SK-N-SH (cell line): ENCODE data around the gene RFX2. TPM values are rescaled to one million over a fixed set of nuclear protein-coding genes. Genes with fewer than 3 reads are reported as not detected.

ENCODE experiments used
- CTCF ChIA-PET: fragments of 300-600, 350-600 bp; formaldehyde crosslinking; extraction: SDS; loops from one replicate; lab custom pipeline; 2021; lab: Yijun Ruan, JAX
- POLR2A ChIA-PET: fragments of 350-600 bp; sonication (Branson Sonifier 250); formaldehyde crosslinking; extraction: SDS; loops from one replicate; lab custom pipeline; 2020; ENCODE audit warnings: antibody characterized with exemption, inconsistent platforms; lab: Yijun Ruan, JAX
- DNase-seq: peaks from one replicate; pipeline ENCODE4 v3.0.0; 2012
- H2AFZ ChIP-seq: fragments of 200-600 bp; sonication (generic); 2 replicates; pipeline ENCODE4 v1.8.1; 2016; ENCODE audit warnings: antibody characterized with exemption, mild to moderate bottlenecking, low read depth
- H3F3A ChIP-seq: fragments of 200-600 bp; sonication (generic); replicated peaks from 2 replicates; pipeline ENCODE3; 2016; ENCODE audit warnings: antibody characterized with exemption, mild to moderate bottlenecking; ENCODE audit not compliant: insufficient read depth
- H3K27ac ChIP-seq, 2 experiments: fragments of 200-500 bp in 1 of 2; fragments of 200-600 bp in 1 of 2; sonication (Bioruptor generic) in 1 of 2; sonication (generic), shearing (Covaris generic) in 1 of 2; 2 replicates each; pipeline versions ENCODE4 v1.5.1 to v1.6.1; 2014 to 2016; ENCODE audit warnings: low read depth in 2 of 2, inconsistent platforms in 1 of 2, low read length in 1 of 2, mild to moderate bottlenecking in 1 of 2, mixed read lengths in 1 of 2
- H3K27me3 ChIP-seq: fragments of 200-600 bp; sonication (generic), shearing (Covaris generic); 2 replicates; pipeline ENCODE4 v1.6.1; 2016; ENCODE audit warnings: mixed run types; ENCODE audit not compliant: insufficient read depth
- H3K36me3 ChIP-seq, 2 experiments: fragments of 200-500 bp in 1 of 2; fragments of 200-600 bp in 1 of 2; sonication (Bioruptor generic) in 1 of 2; sonication (generic) in 1 of 2; replicated peaks in 1 of 2; 2 replicates each; pipeline versions ENCODE3 to v1.5.1; 2014 to 2016; ENCODE audit warnings: low read length in 1 of 2, mild to moderate bottlenecking in 1 of 2; ENCODE audit not compliant: insufficient read depth in 2 of 2, control insufficient read depth in 1 of 2
- H3K4me1 ChIP-seq, 2 experiments: fragments of 200-500 bp in 1 of 2; fragments of 200-600 bp in 1 of 2; sonication (Bioruptor generic) in 1 of 2; sonication (generic), shearing (Covaris generic) in 1 of 2; 2 replicates each; pipeline versions ENCODE4 v1.5.1 to v1.6.1; 2014 to 2016; ENCODE audit warnings: low read depth in 1 of 2, low read length in 1 of 2, mixed run types in 1 of 2; ENCODE audit not compliant: insufficient read depth in 2 of 2, control insufficient read depth in 1 of 2
- H3K4me2 ChIP-seq: fragments of 200-600 bp; sonication (generic), shearing (Covaris generic); 2 replicates; pipeline ENCODE4 v1.6.1; 2017; ENCODE audit warnings: mixed run types
- H3K4me3 ChIP-seq, 2 experiments: fragments of 200-500 bp in 1 of 2; fragments of 200-600 bp in 1 of 2; sonication (Bioruptor generic) in 1 of 2; sonication (generic), shearing (Covaris generic) in 1 of 2; 2 replicates each; pipeline versions ENCODE4 v1.5.1 to v1.8.1; 2014 to 2016; ENCODE audit warnings: low read depth in 2 of 2, inconsistent platforms in 1 of 2, low read length in 1 of 2, mild to moderate bottlenecking in 1 of 2, mixed read lengths in 1 of 2, moderate library complexity in 1 of 2
- H3K79me2 ChIP-seq: fragments of 200-600 bp; sonication (generic); 2 replicates; pipeline ENCODE4 v1.8.1; 2017; ENCODE audit warnings: mild to moderate bottlenecking; ENCODE audit not compliant: insufficient read depth
- H3K9ac ChIP-seq: fragments of 200-600 bp; sonication (generic); 2 replicates; pipeline ENCODE4 v1.6.1; 2017; ENCODE audit warnings: mixed run types
- H3K9me2 ChIP-seq: fragments of 200-600 bp; sonication (generic); 2 replicates; pipeline ENCODE4 v1.6.1; 2017; ENCODE audit warnings: mixed run types
- H3K9me3 ChIP-seq: fragments of 200-600 bp; sonication (generic); 2 replicates; pipeline ENCODE4 v1.6.1; 2017; ENCODE audit warnings: mixed run types, mild to moderate bottlenecking, moderate library complexity
- H4K20me1 ChIP-seq: fragments of 200-600 bp; sonication (generic); 2 replicates; pipeline ENCODE4 v1.6.1; 2017; ENCODE audit warnings: mild to moderate bottlenecking, mixed run types; ENCODE audit not compliant: insufficient read depth
- CHD2 ChIP-seq: fragments of 150-350 bp; IDR thresholded peaks from 2 replicates; pipeline ENCODE4 v1.6.1; 2018; ENCODE audit warnings: low read length; ENCODE audit not compliant: partially characterized antibody
- ELF1 ChIP-seq: IDR thresholded peaks from 2 replicates; pipeline ENCODE4 v1.4.0; 2012
- FOSL2 ChIP-seq: IDR thresholded peaks from 2 replicates; pipeline ENCODE4 v1.4.0; 2012; ENCODE audit warnings: low read depth, mild to moderate bottlenecking, moderate library complexity, borderline replicate concordance
- FOXM1 ChIP-seq: IDR thresholded peaks from 2 replicates; pipeline ENCODE4 v1.4.0; 2012; ENCODE audit warnings: low read depth, mild to moderate bottlenecking
- JUND ChIP-seq: IDR thresholded peaks from 2 replicates; pipeline ENCODE4 v1.4.0; 2012
- MEF2A ChIP-seq: IDR thresholded peaks from 2 replicates; pipeline ENCODE4 v1.4.0; 2012; ENCODE audit warnings: low read depth, borderline replicate concordance
- NFIC ChIP-seq: IDR thresholded peaks from 2 replicates; pipeline ENCODE4 v1.4.0; 2012; ENCODE audit warnings: borderline replicate concordance
- POLR2AphosphoS5 ChIP-seq: IDR thresholded peaks from 2 replicates; pipeline ENCODE4 v1.6.1; 2012; ENCODE audit warnings: low read depth, low read length
- RAD21 ChIP-seq: IDR thresholded peaks from 2 replicates; pipeline ENCODE4 v1.6.1; 2012; ENCODE audit warnings: mild to moderate bottlenecking, low read length
- RCOR1 ChIP-seq: fragments of 150-350 bp; IDR thresholded peaks from 2 replicates; pipeline ENCODE4 v1.6.1; 2017; ENCODE audit warnings: antibody characterized with exemption, low read length
- SMC3 ChIP-seq: IDR thresholded peaks from 2 replicates; pipeline ENCODE4 v1.6.1; 2012; ENCODE audit warnings: low read depth, low read length, improper control_type of control experiment
- TAF1 ChIP-seq: IDR thresholded peaks from 2 replicates; pipeline ENCODE4 v1.6.1; 2012; ENCODE audit warnings: low read depth, mild to moderate bottlenecking, low read length, moderate library complexity, borderline replicate concordance
- YY1 ChIP-seq: IDR thresholded peaks from 2 replicates; pipeline ENCODE4 v1.4.0; 2012; ENCODE audit warnings: low read depth, mild to moderate bottlenecking
- WGBS: methylation state at CpG from one replicate; pipeline ENCODE4 v1.1.6; 2017; ENCODE audit warnings: low lambda C conversion rate; 5-methylcytosine and 5-hydroxymethylcytosine counted together
- polyA plus RNA-seq, 3 experiments: library from polyadenylated mRNA; depleted of rRNA; stranded (reverse); fragments of >200 nt; gene quantifications; 2 replicates each; pipeline ENCODE4 v1.2.3, GENCODE V29; 2012
- TF ChIP-seq, protein P1 (sequence below): IDR thresholded peaks from 2 replicates; pipeline ENCODE4 v1.4.0; 2012; ENCODE audit warnings: low read depth, borderline replicate concordance
- TF ChIP-seq, protein P2 (sequence below): IDR thresholded peaks from 2 replicates; pipeline ENCODE4 v1.4.0; 2012; ENCODE audit warnings: low read depth
- TF ChIP-seq, protein P3 (sequence below): fragments of 150-350 bp; IDR thresholded peaks from 2 replicates; pipeline ENCODE4 v1.6.1; 2017; ENCODE audit warnings: antibody characterized with exemption, low read length, low read depth, borderline replicate concordance
- TF ChIP-seq, protein P4 (sequence below): IDR thresholded peaks from 2 replicates; pipeline ENCODE4 v1.4.0; 2012; ENCODE audit warnings: low read depth, borderline replicate concordance
- TF ChIP-seq, protein P5 (sequence below): fragments of 150-350 bp; IDR thresholded peaks from 2 replicates; pipeline ENCODE4 v1.6.1; 2016; ENCODE audit warnings: mild to moderate bottlenecking, low read depth, low read length

RFX2 gene
- polyA plus RNA-seq, 1 of the 3 experiments (the other 2 are of a cell fraction), result 12.6 TPM

DNA sequence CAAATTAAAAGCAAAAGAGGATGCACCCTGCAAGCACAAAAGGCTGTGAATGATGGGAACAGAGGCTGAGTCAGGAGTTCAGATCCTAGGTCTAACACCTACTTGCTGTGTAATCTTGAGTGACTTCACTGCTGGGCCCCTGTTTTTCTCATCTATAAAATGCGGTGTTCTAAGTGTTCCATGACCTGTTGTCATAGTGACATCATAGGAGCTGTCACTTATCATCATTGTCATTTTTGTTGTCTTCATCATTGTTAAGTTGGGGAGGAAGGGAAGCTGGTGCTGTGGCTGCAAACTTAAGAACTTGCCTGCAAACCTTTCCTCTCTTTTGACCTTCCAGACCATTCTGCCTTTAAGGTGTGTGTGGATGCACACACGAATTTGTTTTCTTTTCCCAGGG, 45.7 kb upstream of the RFX2 start:
- Histone ChIP-seq H3K36me3 (no peaks in the 10 kb centered on the region), H3K4me2 (no peak overlapping the region), H3K27me3 (no peaks in the 10 kb centered on the region), H3K9me3 (no peaks in the 10 kb centered on the region), H3K9ac (no peak overlapping the region), H3K27ac (no peak overlapping the region), H3K4me1 (no peaks in the 10 kb centered on the region), H3K9me2 (no peaks in the 10 kb centered on the region), H3K4me3 (no peak overlapping the region), H2AFZ (no peak overlapping the region), H3F3A (no peaks in the 10 kb centered on the region), H4K20me1 (no peaks in the 10 kb centered on the region), H3K79me2 (no peaks in the 10 kb centered on the region)
- ChIA-PET CTCF (interaction anchor here (0.7 kb wide), 1 partner anchor 9 kb away, joined by 5 read pairs; no protein-coding TSS in a partner anchor), POLR2A (no interaction called here)
- TF ChIP-seq FOSL2 (no peak), MEF2A (no peak), ELF1 (no peak), SMC3 (no peak), JUND (no peak), NFIC (no peak), RCOR1 (no peak), POLR2AphosphoS5 (no peak), YY1 (no peak), RAD21 (no peak), CHD2 (no peak), FOXM1 (no peak)
- TF ChIP-seq, protein P1, sequence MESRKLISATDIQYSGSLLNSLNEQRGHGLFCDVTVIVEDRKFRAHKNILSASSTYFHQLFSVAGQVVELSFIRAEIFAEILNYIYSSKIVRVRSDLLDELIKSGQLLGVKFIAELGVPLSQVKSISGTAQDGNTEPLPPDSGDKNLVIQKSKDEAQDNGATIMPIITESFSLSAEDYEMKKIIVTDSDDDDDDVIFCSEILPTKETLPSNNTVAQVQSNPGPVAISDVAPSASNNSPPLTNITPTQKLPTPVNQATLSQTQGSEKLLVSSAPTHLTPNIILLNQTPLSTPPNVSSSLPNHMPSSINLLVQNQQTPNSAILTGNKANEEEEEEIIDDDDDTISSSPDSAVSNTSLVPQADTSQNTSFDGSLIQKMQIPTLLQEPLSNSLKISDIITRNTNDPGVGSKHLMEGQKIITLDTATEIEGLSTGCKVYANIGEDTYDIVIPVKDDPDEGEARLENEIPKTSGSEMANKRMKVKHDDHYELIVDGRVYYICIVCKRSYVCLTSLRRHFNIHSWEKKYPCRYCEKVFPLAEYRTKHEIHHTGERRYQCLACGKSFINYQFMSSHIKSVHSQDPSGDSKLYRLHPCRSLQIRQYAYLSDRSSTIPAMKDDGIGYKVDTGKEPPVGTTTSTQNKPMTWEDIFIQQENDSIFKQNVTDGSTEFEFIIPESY, result no peak
- TF ChIP-seq, protein P2, sequence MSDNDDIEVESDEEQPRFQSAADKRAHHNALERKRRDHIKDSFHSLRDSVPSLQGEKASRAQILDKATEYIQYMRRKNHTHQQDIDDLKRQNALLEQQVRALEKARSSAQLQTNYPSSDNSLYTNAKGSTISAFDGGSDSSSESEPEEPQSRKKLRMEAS, result no peak
- TF ChIP-seq, protein P3, sequence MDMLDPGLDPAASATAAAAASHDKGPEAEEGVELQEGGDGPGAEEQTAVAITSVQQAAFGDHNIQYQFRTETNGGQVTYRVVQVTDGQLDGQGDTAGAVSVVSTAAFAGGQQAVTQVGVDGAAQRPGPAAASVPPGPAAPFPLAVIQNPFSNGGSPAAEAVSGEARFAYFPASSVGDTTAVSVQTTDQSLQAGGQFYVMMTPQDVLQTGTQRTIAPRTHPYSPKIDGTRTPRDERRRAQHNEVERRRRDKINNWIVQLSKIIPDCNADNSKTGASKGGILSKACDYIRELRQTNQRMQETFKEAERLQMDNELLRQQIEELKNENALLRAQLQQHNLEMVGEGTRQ, result no peak
- WGBS, result 5% methylated on average over 2 of the region's 2 CpGs
- no peak for DNase-seq

DNA sequence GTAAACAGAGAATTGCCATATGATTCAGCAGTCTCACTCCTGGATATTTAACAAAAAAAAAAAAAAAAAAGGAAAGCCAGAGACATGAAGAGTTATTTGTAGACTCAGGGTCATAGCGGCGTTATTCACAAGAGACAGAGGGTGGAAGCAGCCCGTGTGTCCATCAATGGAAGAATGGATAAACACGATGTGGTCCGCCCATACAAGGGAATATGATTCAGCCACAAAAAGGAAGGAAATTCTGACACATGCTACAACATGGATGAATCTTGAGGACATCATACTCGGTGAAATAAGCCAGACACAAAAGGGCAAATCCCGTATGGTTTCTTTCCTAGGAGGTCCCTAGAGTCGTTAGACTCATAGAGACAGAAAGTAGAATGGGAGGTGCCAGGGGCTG, 40.0 kb upstream of the RFX2 start:
- POLR2A ChIA-PET, result no interaction called here
- H3K9me2 ChIP-seq, result no peaks in the 10 kb centered on the region
- no peak overlapping the region for H2AFZ ChIP-seq
- no peaks in the 10 kb centered on the region for H4K20me1 ChIP-seq
- no peaks in the 10 kb centered on the region for H3F3A ChIP-seq
- no peak overlapping the region for H3K4me3 ChIP-seq
- no peaks in the 10 kb centered on the region for H3K9me3 ChIP-seq
- H3K27ac ChIP-seq, result no peak overlapping the region
- no peak overlapping the region for H3K9ac ChIP-seq
- no peak for TF ChIP-seq TAF1
- TF ChIP-seq, protein P4, sequence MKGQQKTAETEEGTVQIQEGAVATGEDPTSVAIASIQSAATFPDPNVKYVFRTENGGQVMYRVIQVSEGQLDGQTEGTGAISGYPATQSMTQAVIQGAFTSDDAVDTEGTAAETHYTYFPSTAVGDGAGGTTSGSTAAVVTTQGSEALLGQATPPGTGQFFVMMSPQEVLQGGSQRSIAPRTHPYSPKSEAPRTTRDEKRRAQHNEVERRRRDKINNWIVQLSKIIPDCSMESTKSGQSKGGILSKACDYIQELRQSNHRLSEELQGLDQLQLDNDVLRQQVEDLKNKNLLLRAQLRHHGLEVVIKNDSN, result no peak
- TF ChIP-seq, protein P5, sequence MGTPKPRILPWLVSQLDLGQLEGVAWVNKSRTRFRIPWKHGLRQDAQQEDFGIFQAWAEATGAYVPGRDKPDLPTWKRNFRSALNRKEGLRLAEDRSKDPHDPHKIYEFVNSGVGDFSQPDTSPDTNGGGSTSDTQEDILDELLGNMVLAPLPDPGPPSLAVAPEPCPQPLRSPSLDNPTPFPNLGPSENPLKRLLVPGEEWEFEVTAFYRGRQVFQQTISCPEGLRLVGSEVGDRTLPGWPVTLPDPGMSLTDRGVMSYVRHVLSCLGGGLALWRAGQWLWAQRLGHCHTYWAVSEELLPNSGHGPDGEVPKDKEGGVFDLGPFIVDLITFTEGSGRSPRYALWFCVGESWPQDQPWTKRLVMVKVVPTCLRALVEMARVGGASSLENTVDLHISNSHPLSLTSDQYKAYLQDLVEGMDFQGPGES, result no peak
- no peaks in the 10 kb centered on the region for H3K36me3 ChIP-seq
- no peaks in the 10 kb centered on the region for H3K79me2 ChIP-seq
- CTCF ChIA-PET, result no interaction called here
- 49% methylated on average over 8 of the region's 8 CpGs for WGBS
- no peak for DNase-seq
- no peaks in the 10 kb centered on the region for H3K4me1 ChIP-seq
- H3K4me2 ChIP-seq, result no peak overlapping the region
- peaks cover 4% of the 10 kb centered on the region; the same call in 1 of the 2 replicates for H3K27me3 ChIP-seq
